ENCODE results near the gene WWC2. TPM values are rescaled to one million over a fixed set of nuclear protein-coding genes. Genes with fewer than 3 reads are reported as not detected.

The WWC2 gene
- total RNA-seq, 4 donors from 2014 or later, result 4.5 to 10.7 (median 8.6) TPM

GRCh38 chr4:183268556-183268955 lies 169.5 kb downstream of the WWC2 start:
- ATAC-seq (no peak), DNase-seq (no peak)
- intact Hi-C loops (cut with DNase I; ENCODE audit: low total_unique reads), result no loop called here
- in situ Hi-C loops (cut with MboI; ENCODE audit: low sequenced_read_pairs in 4 of 4), result loop anchor here in 2 of 4 donors (10.0 to 25.0 kb wide), 2 partner anchors 331 to 334 kb away; no protein-coding TSS in a partner anchor
- TF ChIP-seq CTCF (IDR thresholded peaks at IDR 0.05 in 4 of 5, conservative IDR thresholded peaks at IDR 0.05 in 1 of 5) (no peak), POLR2A (IDR thresholded peaks at IDR 0.05) (no peak)
- Histone ChIP-seq H3K27ac (no peak overlapping the region), H3K4me3 (no peak overlapping the region), H3K27me3 (no peaks in the 10 kb centered on the region), H3K36me3 (peaks cover 4 to 10% of the 10 kb centered on the region in 2 donors), H3K4me1 (no peaks in the 10 kb centered on the region), H3K9me3 (no peaks in the 10 kb centered on the region)

GRCh38 chr4:183272384-183272783 lies 173.3 kb downstream of the WWC2 start:
- intact Hi-C loops (cut with DNase I; ENCODE audit: low total_unique reads), result no loop called here
- in situ Hi-C loops (cut with MboI; ENCODE audit: low sequenced_read_pairs in 4 of 4), result loop anchor here in 1 of 4 donors (25.0 kb wide), 1 partner anchor 335 kb away; no protein-coding TSS in a partner anchor
- ATAC-seq, result no peak
- no peaks in the 10 kb centered on the region for H3K27me3 ChIP-seq
- peaks cover 0 to 22% (median 0%) of the 10 kb centered on the region in 3 donors for H3K9me3 ChIP-seq
- peaks cover 4 to 22% of the 10 kb centered on the region in 2 donors for H3K36me3 ChIP-seq
- TF ChIP-seq POLR2A (IDR thresholded peaks at IDR 0.05) (no peak), CTCF (IDR thresholded peaks at IDR 0.05 in 4 of 5, conservative IDR thresholded peaks at IDR 0.05 in 1 of 5) (no peak)
- DNase-seq, result no peak
- no peak overlapping the region for H3K4me3 ChIP-seq
- no peak overlapping the region for H3K27ac ChIP-seq
- H3K4me1 ChIP-seq, result no peaks in the 10 kb centered on the region

GRCh38 chr4:183276106-183276505 lies 177.0 kb downstream of the WWC2 start:
- Histone ChIP-seq H3K4me1 (no peaks in the 10 kb centered on the region), H3K27ac (no peak overlapping the region), H3K9me3 (peaks cover 0 to 22% (median 0%) of the 10 kb centered on the region in 3 donors), H3K36me3 (peaks cover 0 to 20% of the 10 kb centered on the region in 2 donors), H3K27me3 (no peaks in the 10 kb centered on the region), H3K4me3 (no peak overlapping the region)
- intact Hi-C loops (cut with DNase I; ENCODE audit: low total_unique reads) (no loop called here), in situ Hi-C loops (cut with MboI; ENCODE audit: low sequenced_read_pairs in 4 of 4) (no loop called here)
- DNase-seq (no peak), ATAC-seq (no peak)
- TF ChIP-seq CTCF (IDR thresholded peaks at IDR 0.05 in 4 of 5, conservative IDR thresholded peaks at IDR 0.05 in 1 of 5), result no peak
- no peak for TF ChIP-seq POLR2A (IDR thresholded peaks at IDR 0.05)

GRCh38 chr4:183284258-183284785 lies 185.3 kb downstream of the WWC2 start:
- ATAC-seq (no peak), DNase-seq (no peak)
- TF ChIP-seq CTCF (IDR thresholded peaks at IDR 0.05 in 4 of 5, conservative IDR thresholded peaks at IDR 0.05 in 1 of 5) (no peak), POLR2A (IDR thresholded peaks at IDR 0.05) (no peak)
- in situ Hi-C loops (cut with MboI; ENCODE audit: low sequenced_read_pairs in 4 of 4), result no loop called here
- Histone ChIP-seq H3K9me3 (no peaks in the 10 kb centered on the region), H3K27me3 (no peaks in the 10 kb centered on the region), H3K4me1 (no peaks in the 10 kb centered on the region), H3K36me3 (peaks cover 0 to 28% of the 10 kb centered on the region in 2 donors), H3K27ac (no peak overlapping the region), H3K4me3 (no peak overlapping the region)
- intact Hi-C loops (cut with DNase I; ENCODE audit: low total_unique reads), result no loop called here

GRCh38 chr4:183284965-183285364 lies 185.9 kb downstream of the WWC2 start:
- TF ChIP-seq POLR2A (IDR thresholded peaks at IDR 0.05), result no peak
- TF ChIP-seq CTCF (IDR thresholded peaks at IDR 0.05 in 4 of 5, conservative IDR thresholded peaks at IDR 0.05 in 1 of 5), result no peak

More at GRCh38 chr4:183284965-183285364, 185.9 kb downstream of the WWC2 start:
- no peak for DNase-seq
- H3K27ac ChIP-seq, result no peak overlapping the region
- H3K9me3 ChIP-seq, result no peaks in the 10 kb centered on the region
- in situ Hi-C loops (cut with MboI; ENCODE audit: low sequenced_read_pairs in 4 of 4), result no loop called here
- no peaks in the 10 kb centered on the region for H3K4me1 ChIP-seq
- ATAC-seq, result no peak
- intact Hi-C loops (cut with DNase I; ENCODE audit: low total_unique reads), result no loop called here
- H3K4me3 ChIP-seq, result no peak overlapping the region
- peaks cover 0 to 28% of the 10 kb centered on the region in 2 donors for H3K36me3 ChIP-seq
- H3K27me3 ChIP-seq, result no peaks in the 10 kb centered on the region

Data from gastrocnemius medialis (tissue), 4 donors.